Gastroesophageal sphincter (tissue), 3 donors: Measurements from ENCODE around the gene ARHGDIB.

Experiments used
- CTCF ChIP-seq, 4 experiments: fragments of 200-600 bp in 2 of 4; fragments of 450-650 bp in 2 of 4; sonication (generic) in 1 of 4; IDR thresholded peaks; one replicate each; pipeline ENCODE4 v1.5.1; 2017 to 2019; ENCODE audit warnings: antibody characterized with exemption in 4 of 4, mild to moderate bottlenecking in 2 of 4, moderate library complexity in 2 of 4
- EP300 ChIP-seq: sonication (generic); formaldehyde crosslinking; IDR thresholded peaks from one replicate; pipeline ENCODE4 v1.6.1; 2017; ENCODE audit warnings: antibody characterized with exemption, mild to moderate bottlenecking
- POLR2A ChIP-seq, 2 donors: fragments of 450-650 bp; IDR thresholded peaks; one replicate each; pipeline ENCODE4 v1.6.1; 2017; ENCODE audit warnings: antibody characterized with exemption in 2 of 2, mild to moderate bottlenecking in 2 of 2, moderate library complexity in 1 of 2

- no peak for TF ChIP-seq CTCF (IDR thresholded peaks at IDR 0.05)
- no peak for TF ChIP-seq POLR2A (IDR thresholded peaks at IDR 0.05)
- TF ChIP-seq EP300, result no peak
These were observed 7.1 kb upstream of the ARHGDIB start for GRCh38 chr12:14968478-14968877.
